NK-92 treated with Interleukin-12 subunit alpha and Interleukin-12 subunit beta, amount 100 ng/mL, for 24 hours (cell line): Measurements from ENCODE around the gene CT47C1.

Experiments
- DNase-seq: peaks from one replicate; lab custom pipeline; 2025; lab: John Stamatoyannopoulos, UW

The CT47C1 gene

DNA sequence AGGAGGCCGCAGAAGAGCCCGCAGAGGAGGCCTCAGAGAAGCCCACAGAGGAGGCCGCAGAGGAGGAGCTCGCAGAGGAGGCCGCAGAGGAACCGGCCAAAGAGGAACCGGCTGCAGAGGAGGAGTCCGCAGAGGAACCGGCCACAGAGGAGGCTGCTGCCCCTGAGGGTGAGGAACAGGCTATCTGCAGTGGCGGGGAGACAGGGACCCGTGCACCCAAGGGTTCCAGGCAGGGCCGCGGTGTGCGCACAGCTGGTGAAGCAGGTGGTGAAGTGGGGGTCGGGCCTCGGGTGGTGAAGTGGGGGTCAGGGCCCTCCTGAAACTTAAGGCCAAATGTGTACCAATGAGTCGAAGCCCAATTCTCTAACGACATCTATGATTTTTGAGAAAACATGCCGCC is 1.1 kb downstream of the CT47C1 start:
- DNase-seq = no peak

GRCh38 chrX:119075270-119076025 is 2.7 kb downstream of the CT47C1 start:
- DNase-seq = no peak

GRCh38 chrX:119082278-119082677 is 9.5 kb downstream of the CT47C1 start:
- no peak for DNase-seq

GRCh38 chrX:119084766-119085165 is 12.0 kb downstream of the CT47C1 start:
- no peak for DNase-seq

GRCh38 chrX:119087121-119087520 is 14.3 kb downstream of the CT47C1 start:
- no peak for DNase-seq

GRCh38 chrX:119089619-119090018 is 16.8 kb downstream of the CT47C1 start:
- DNase-seq = no peak

- DNase-seq = no peak
These were observed 17.8 kb downstream of the CT47C1 start for GRCh38 chrX:119090627-119091026.

- no peak for DNase-seq
These were observed 21.4 kb downstream of the CT47C1 start for GRCh38 chrX:119093991-119094735.

DNA sequence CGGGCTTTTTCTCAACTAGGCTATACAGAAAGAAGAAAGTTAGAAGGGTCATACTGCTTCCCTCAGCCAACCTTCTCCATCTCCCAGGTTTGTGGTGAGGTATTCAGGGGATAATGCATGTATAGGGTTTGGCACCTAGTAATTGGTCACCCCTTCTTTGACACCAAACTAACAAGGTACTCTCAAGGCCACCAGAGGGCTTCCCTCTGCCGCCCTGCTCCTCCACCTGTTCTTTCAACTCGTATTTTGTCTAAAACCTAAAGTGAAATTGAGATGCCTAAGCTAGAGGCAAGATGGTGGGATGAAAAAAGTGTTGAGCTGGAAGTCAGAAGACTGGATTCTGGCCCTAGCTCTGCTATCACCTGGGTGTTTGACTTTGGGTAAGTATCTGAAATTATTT is 22.0 kb downstream of the CT47C1 start:
- no peak for DNase-seq

DNA sequence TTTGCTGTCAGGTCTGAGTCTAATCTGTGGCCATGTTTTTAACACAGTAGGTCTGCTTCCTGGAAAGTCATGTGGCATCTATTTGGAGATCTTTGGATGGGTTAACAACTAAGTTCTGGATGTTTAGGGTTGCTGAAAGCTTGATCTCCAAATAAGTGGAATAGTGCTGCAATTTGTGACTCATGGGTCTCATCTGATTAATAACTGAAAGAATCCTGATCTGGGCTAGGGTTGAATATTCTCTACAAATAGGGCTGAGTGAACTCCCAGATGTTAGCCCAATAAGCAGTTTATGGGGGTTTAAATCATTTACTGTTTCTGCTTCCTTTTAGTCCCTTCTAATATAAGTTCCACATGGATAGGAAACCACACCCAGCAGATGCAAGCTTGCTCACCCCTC is 23.1 kb downstream of the CT47C1 start:
- no peak for DNase-seq

DNA sequence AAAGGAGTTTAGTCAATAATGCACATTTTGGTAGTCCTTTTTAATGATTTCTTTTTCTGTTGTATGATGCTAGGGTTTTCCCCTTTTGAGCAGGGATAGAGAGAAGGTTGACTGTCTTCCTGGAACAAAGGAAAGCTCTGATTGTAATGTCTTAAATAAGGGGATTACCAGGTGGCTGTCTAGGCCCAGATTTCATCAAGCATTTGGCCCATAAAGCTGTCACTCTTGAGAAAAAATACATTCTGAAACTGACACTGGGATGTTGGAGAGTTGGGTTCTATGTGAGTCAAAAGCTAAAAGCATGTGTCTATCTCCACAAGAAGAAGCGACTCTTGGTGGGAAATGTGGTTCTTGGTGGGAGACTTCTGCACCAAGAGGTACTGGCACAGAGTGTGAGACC is 28.4 kb downstream of the CT47C1 start:
- no peak for DNase-seq

- DNase-seq = no peak
These were observed 33.0 kb downstream of the CT47C1 start for GRCh38 chrX:119105826-119106225.

- no peak for DNase-seq
These were observed 34.4 kb downstream of the CT47C1 start for GRCh38 chrX:119107206-119107605.

DNA sequence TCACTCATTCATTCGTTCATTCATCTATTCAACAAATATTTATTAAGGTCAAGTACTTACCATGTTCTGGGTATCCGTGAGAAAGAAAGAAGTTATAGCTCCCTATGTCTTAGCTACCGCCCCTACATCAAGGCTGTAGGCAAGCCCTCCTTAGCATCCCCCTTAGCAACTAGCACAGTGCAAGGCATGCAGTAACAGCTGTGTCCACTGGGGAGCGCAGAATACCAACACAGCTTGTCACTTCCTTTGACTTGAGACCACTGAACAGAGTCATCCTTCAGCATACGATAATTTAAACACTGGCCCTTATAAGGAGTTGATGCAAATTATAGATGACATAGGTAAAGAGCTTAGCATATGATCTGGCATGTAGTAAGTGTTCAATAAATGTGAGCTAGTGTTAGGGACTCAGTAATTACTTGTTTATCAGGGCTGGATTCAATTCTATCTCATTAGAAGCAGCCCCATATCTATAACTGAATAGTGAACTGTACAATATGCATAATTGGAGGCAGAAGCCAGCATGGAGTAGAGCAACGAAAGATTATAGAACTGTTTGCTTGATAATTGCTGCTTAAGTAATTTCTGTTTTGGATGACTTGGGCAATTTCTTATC is 46.1 kb downstream of the CT47C1 start:
- DNase-seq = peak; percentile 6

GRCh38 chrX:119121341-119121740 is 48.5 kb downstream of the CT47C1 start:
- DNase-seq = no peak
